HG03280 (cell line): ENCODE measurements around the gene ACAT2.
"Not testable (repeated sequence)": the region's sequence is repeated elsewhere in the genome, so short reads cannot be mapped to it uniquely, and the experiment has no call there.

Experiments used
- ATAC-seq: cut with Tn5 transposase; IDR thresholded peaks from one replicate; pipeline ENCODE4 v1.9.1; 2021; ENCODE audit warnings: mild to moderate bottlenecking, moderate library complexity; ENCODE audit not compliant: unreplicated experiment

The ACAT2 gene

GRCh38 chr6:159762681-159763293, 942 bp downstream of the ACAT2 start:
- ATAC-seq = peak; percentile 5

GRCh38 chr6:159766906-159767305, 5.1 kb downstream of the ACAT2 start:
- ATAC-seq = no peak

- ATAC-seq = no peak
Observed at GRCh38 chr6:159769470-159769869, 7.6 kb downstream of the ACAT2 start.

- ATAC-seq = no peak
Observed at GRCh38 chr6:159772196-159772595, 10.4 kb downstream of the ACAT2 start.

GRCh38 chr6:159777240-159777904, 15.5 kb downstream of the ACAT2 start:
- no peak for ATAC-seq

GRCh38 chr6:159778131-159778530, 16.3 kb downstream of the ACAT2 start:
- ATAC-seq = no peak

- no peak for ATAC-seq
Observed at GRCh38 chr6:159778542-159779103, 16.8 kb downstream of the ACAT2 start.

GRCh38 chr6:159788276-159788675, 26.4 kb downstream of the ACAT2 start:
- ATAC-seq = no peak

- ATAC-seq = no peak
Observed at GRCh38 chr6:159788753-159789376, 27.0 kb downstream of the ACAT2 start.

GRCh38 chr6:159789377-159790148, 27.7 kb downstream of the ACAT2 start, which contains the start of gene TCP1:
Gene TCP1 (minus strand): TSS chr6:159789602. CDS start chr6:159789468, 134 bp downstream.
- ATAC-seq = peak; percentile 69

GRCh38 chr6:159790149-159790955, 28.5 kb downstream of the ACAT2 start, which contains the start of gene MRPL18:
Gene MRPL18 (plus strand): TSS chr6:159790467. CDS start chr6:159790588, 121 bp downstream.
- ATAC-seq = peak; percentile 87

- no peak for ATAC-seq
Observed at GRCh38 chr6:159790956-159791598, 29.2 kb downstream of the ACAT2 start.

GRCh38 chr6:159794976-159795375, 33.1 kb downstream of the ACAT2 start:
- ATAC-seq = not testable (repeated sequence)

GRCh38 chr6:159797554-159797953, 35.7 kb downstream of the ACAT2 start:
- ATAC-seq = no peak

GRCh38 chr6:159800141-159800865, 38.5 kb downstream of the ACAT2 start, which contains the start of gene PNLDC1:
Gene PNLDC1 (plus strand): TSS chr6:159800276. CDS start chr6:159800308, 32 bp downstream.
- no peak for ATAC-seq

GRCh38 chr6:159801935-159802334, 40.1 kb downstream of the ACAT2 start:
- no peak for ATAC-seq

GRCh38 chr6:159804504-159804903, 42.7 kb downstream of the ACAT2 start:
- ATAC-seq = no peak

- no peak for ATAC-seq
Observed at GRCh38 chr6:159805440-159806020, 43.7 kb downstream of the ACAT2 start.
